ENCODE measurements around the gene FNBP1L.

- TF ChIP-seq CTCF (IDR thresholded peaks at IDR 0.05), result no peak
- no peak for TF ChIP-seq POLR2A (IDR thresholded peaks at IDR 0.05)
Measured at GRCh38 chr1:93450321-93450720, 2.4 kb downstream of the FNBP1L start.
